Measurements from ENCODE around the gene PITPNM2.

PITPNM2 gene

GRCh38 chr12:123127182-123127495 is 23.8 kb downstream of the PITPNM2 start:
- Histone ChIP-seq H3K36me3 (replicated peaks in 1 of 2; ENCODE audit: control insufficient read depth in 2 of 2, insufficient read depth in 2 of 2, low read length in 2 of 2) (no peaks in the 10 kb centered on the region), H4K8ac (ENCODE audit: low read depth, low read length) (no peak overlapping the region), H3K23ac (ENCODE audit: low read depth, low read length, poor library complexity) (no peak overlapping the region), H2AFZ (ENCODE audit: low read length) (no peak overlapping the region), H3K14ac (ENCODE audit: low read length) (no peak overlapping the region), H3K79me1 (ENCODE audit: low read depth, low read length) (no peaks in the 10 kb centered on the region), H3K4me2 (ENCODE audit: insufficient read depth, low read length, poor library complexity, severe bottlenecking) (no peak overlapping the region), H3K9me3 (replicated peaks in 1 of 2; ENCODE audit: control insufficient read depth in 2 of 2, insufficient read depth in 1 of 2, low read depth in 1 of 2, low read length in 2 of 2) (no peaks in the 10 kb centered on the region), H3K27ac (replicated peaks; ENCODE audit: low read length) (no peak overlapping the region), H3K4me3 (ENCODE audit: low read length in 2 of 2) (no peak overlapping the region), H2BK5ac (ENCODE audit: low read length) (no peak overlapping the region), H3K4ac (ENCODE audit: low read length) (no peak overlapping the region), H2BK12ac (ENCODE audit: low read length) (no peak overlapping the region), H2BK15ac (ENCODE audit: low read length) (no peak overlapping the region), H3K4me1 (ENCODE audit: control insufficient read depth in 2 of 2, insufficient read depth in 1 of 2, low read depth in 1 of 2, low read length in 2 of 2) (peaks cover 6 to 15% of the 10 kb centered on the region in 2 donors), H3K27me3 (ENCODE audit: control insufficient read depth in 3 of 3, insufficient read depth in 3 of 3, low read depth in 1 of 3, low read length in 3 of 3) (no peaks in the 10 kb centered on the region), H2BK120ac (ENCODE audit: low read depth, low read length) (no peak overlapping the region), H3K18ac (ENCODE audit: low read length) (no peak overlapping the region), H2AK5ac (ENCODE audit: low read depth, low read length) (no peak overlapping the region), H3K9ac (ENCODE audit: low read depth, low read length, poor library complexity) (no peak overlapping the region), H4K91ac (ENCODE audit: low read depth, low read length, poor library complexity) (no peak overlapping the region)
- no peak for DNase-seq (ENCODE audit: low spot score)
- WGBS, 2 donors (ENCODE audit: extremely low coverage in 2 of 2, insufficient read length in 2 of 2, insufficient replicate concordance in 1 of 2) = no CpG with 5 or more reads among the region's 6 CpGs

- Histone ChIP-seq H4K91ac (ENCODE audit: low read depth, low read length, poor library complexity) (no peak overlapping the region), H2AK5ac (ENCODE audit: low read depth, low read length) (no peak overlapping the region), H3K4ac (ENCODE audit: low read length) (no peak overlapping the region), H3K36me3 (replicated peaks in 1 of 2; ENCODE audit: control insufficient read depth in 2 of 2, insufficient read depth in 2 of 2, low read length in 2 of 2) (no peaks in the 10 kb centered on the region), H3K23ac (ENCODE audit: low read depth, low read length, poor library complexity) (no peak overlapping the region), H2AFZ (ENCODE audit: low read length) (no peak overlapping the region), H3K79me1 (ENCODE audit: low read depth, low read length) (no peaks in the 10 kb centered on the region), H3K4me2 (ENCODE audit: insufficient read depth, low read length, poor library complexity, severe bottlenecking) (no peak overlapping the region), H3K27ac (replicated peaks; ENCODE audit: low read length) (no peak overlapping the region), H3K27me3 (ENCODE audit: control insufficient read depth in 3 of 3, insufficient read depth in 3 of 3, low read depth in 1 of 3, low read length in 3 of 3) (no peaks in the 10 kb centered on the region), H3K14ac (ENCODE audit: low read length) (no peak overlapping the region), H2BK120ac (ENCODE audit: low read depth, low read length) (no peak overlapping the region), H2BK15ac (ENCODE audit: low read length) (no peak overlapping the region), H3K4me1 (ENCODE audit: control insufficient read depth in 2 of 2, insufficient read depth in 1 of 2, low read depth in 1 of 2, low read length in 2 of 2) (peaks cover 4 to 12% of the 10 kb centered on the region in 2 donors), H4K8ac (ENCODE audit: low read depth, low read length) (no peak overlapping the region), H3K4me3 (ENCODE audit: low read length in 2 of 2) (no peak overlapping the region), H3K18ac (ENCODE audit: low read length) (no peak overlapping the region), H3K9ac (ENCODE audit: low read depth, low read length, poor library complexity) (no peak overlapping the region), H2BK12ac (ENCODE audit: low read length) (no peak overlapping the region), H3K9me3 (replicated peaks in 1 of 2; ENCODE audit: control insufficient read depth in 2 of 2, insufficient read depth in 1 of 2, low read depth in 1 of 2, low read length in 2 of 2) (no peaks in the 10 kb centered on the region), H2BK5ac (ENCODE audit: low read length) (no peak overlapping the region)
- WGBS, 2 donors (ENCODE audit: extremely low coverage in 2 of 2, insufficient read length in 2 of 2, insufficient replicate concordance in 1 of 2) = no CpG with 5 or more reads among the region's 6 CpGs
- DNase-seq (ENCODE audit: low spot score) = no peak
These were observed 24.4 kb downstream of the PITPNM2 start for GRCh38 chr12:123126294-123127181.

GRCh38 chr12:123122626-123123025 is 28.3 kb downstream of the PITPNM2 start:
- Histone ChIP-seq H3K9me3 (replicated peaks in 1 of 2; ENCODE audit: control insufficient read depth in 2 of 2, insufficient read depth in 1 of 2, low read depth in 1 of 2, low read length in 2 of 2) (no peaks in the 10 kb centered on the region), H4K8ac (ENCODE audit: low read depth, low read length) (no peak overlapping the region), H2BK15ac (ENCODE audit: low read length) (no peak overlapping the region), H3K27ac (replicated peaks; ENCODE audit: low read length) (no peak overlapping the region), H2AFZ (ENCODE audit: low read length) (no peak overlapping the region), H3K4me2 (ENCODE audit: insufficient read depth, low read length, poor library complexity, severe bottlenecking) (no peak overlapping the region), H2BK12ac (ENCODE audit: low read length) (no peak overlapping the region), H3K18ac (ENCODE audit: low read length) (no peak overlapping the region), H4K91ac (ENCODE audit: low read depth, low read length, poor library complexity) (no peak overlapping the region), H3K36me3 (replicated peaks in 1 of 2; ENCODE audit: control insufficient read depth in 2 of 2, insufficient read depth in 2 of 2, low read length in 2 of 2) (no peaks in the 10 kb centered on the region), H3K23ac (ENCODE audit: low read depth, low read length, poor library complexity) (no peak overlapping the region), H3K27me3 (ENCODE audit: control insufficient read depth in 3 of 3, insufficient read depth in 3 of 3, low read depth in 1 of 3, low read length in 3 of 3) (no peaks in the 10 kb centered on the region), H3K4me1 (ENCODE audit: control insufficient read depth in 2 of 2, insufficient read depth in 1 of 2, low read depth in 1 of 2, low read length in 2 of 2) (peaks cover 7 to 10% of the 10 kb centered on the region in 2 donors), H3K4me3 (ENCODE audit: low read length in 2 of 2) (no peak overlapping the region), H2BK5ac (ENCODE audit: low read length) (no peak overlapping the region), H2BK120ac (ENCODE audit: low read depth, low read length) (no peak overlapping the region), H2AK5ac (ENCODE audit: low read depth, low read length) (no peak overlapping the region), H3K9ac (ENCODE audit: low read depth, low read length, poor library complexity) (no peak overlapping the region), H3K14ac (ENCODE audit: low read length) (no peak overlapping the region), H3K4ac (ENCODE audit: low read length) (no peak overlapping the region), H3K79me1 (ENCODE audit: low read depth, low read length) (no peaks in the 10 kb centered on the region)
- WGBS, 2 donors (ENCODE audit: extremely low coverage in 2 of 2, insufficient read length in 2 of 2, insufficient replicate concordance in 1 of 2) = no CpG with 5 or more reads among the region's 3 CpGs
- DNase-seq (ENCODE audit: low spot score) = no peak

- Histone ChIP-seq H3K9me3 (replicated peaks in 1 of 2; ENCODE audit: control insufficient read depth in 2 of 2, insufficient read depth in 1 of 2, low read depth in 1 of 2, low read length in 2 of 2) (no peaks in the 10 kb centered on the region), H3K27ac (replicated peaks; ENCODE audit: low read length) (no peak overlapping the region), H3K4me2 (ENCODE audit: insufficient read depth, low read length, poor library complexity, severe bottlenecking) (no peak overlapping the region), H3K36me3 (replicated peaks in 1 of 2; ENCODE audit: control insufficient read depth in 2 of 2, insufficient read depth in 2 of 2, low read length in 2 of 2) (no peaks in the 10 kb centered on the region), H3K9ac (ENCODE audit: low read depth, low read length, poor library complexity) (no peak overlapping the region), H4K91ac (ENCODE audit: low read depth, low read length, poor library complexity) (no peak overlapping the region), H2AK5ac (ENCODE audit: low read depth, low read length) (no peak overlapping the region), H3K79me1 (ENCODE audit: low read depth, low read length) (no peaks in the 10 kb centered on the region), H3K27me3 (ENCODE audit: control insufficient read depth in 3 of 3, insufficient read depth in 3 of 3, low read depth in 1 of 3, low read length in 3 of 3) (no peaks in the 10 kb centered on the region), H2BK5ac (ENCODE audit: low read length) (no peak overlapping the region), H2BK15ac (ENCODE audit: low read length) (no peak overlapping the region), H2AFZ (ENCODE audit: low read length) (no peak overlapping the region), H3K23ac (ENCODE audit: low read depth, low read length, poor library complexity) (no peak overlapping the region), H4K8ac (ENCODE audit: low read depth, low read length) (no peak overlapping the region), H3K14ac (ENCODE audit: low read length) (no peak overlapping the region), H2BK12ac (ENCODE audit: low read length) (no peak overlapping the region), H3K4me1 (ENCODE audit: control insufficient read depth in 2 of 2, insufficient read depth in 1 of 2, low read depth in 1 of 2, low read length in 2 of 2) (peaks cover 6% of the 10 kb centered on the region in 2 donors), H3K18ac (ENCODE audit: low read length) (no peak overlapping the region), H3K4ac (ENCODE audit: low read length) (no peak overlapping the region), H3K4me3 (ENCODE audit: low read length in 2 of 2) (no peak overlapping the region), H2BK120ac (ENCODE audit: low read depth, low read length) (no peak overlapping the region)
- WGBS, 2 donors (ENCODE audit: extremely low coverage in 2 of 2, insufficient read length in 2 of 2, insufficient replicate concordance in 1 of 2) = no CpG with 5 or more reads among the region's 6 CpGs
- DNase-seq (ENCODE audit: low spot score) = no peak
These were observed 29.2 kb downstream of the PITPNM2 start for GRCh38 chr12:123121670-123122069.

Data from neuronal stem cell (in vitro differentiated cells).